Activated T-cell treated with anti-CD3 and anti-CD28 coated beads for 1 hour (primary cell): ENCODE measurements around the gene MYO9B.
"Not testable (repeated sequence)": the region's sequence is repeated elsewhere in the genome, so short reads cannot be mapped to it uniquely, and the experiment has no call there.

Source experiments
- DNase-seq: peaks from one replicate; pipeline ENCODE4 v3.0.0-alpha.2; 2020; ENCODE audit warnings: low read depth

MYO9B gene

DNA sequence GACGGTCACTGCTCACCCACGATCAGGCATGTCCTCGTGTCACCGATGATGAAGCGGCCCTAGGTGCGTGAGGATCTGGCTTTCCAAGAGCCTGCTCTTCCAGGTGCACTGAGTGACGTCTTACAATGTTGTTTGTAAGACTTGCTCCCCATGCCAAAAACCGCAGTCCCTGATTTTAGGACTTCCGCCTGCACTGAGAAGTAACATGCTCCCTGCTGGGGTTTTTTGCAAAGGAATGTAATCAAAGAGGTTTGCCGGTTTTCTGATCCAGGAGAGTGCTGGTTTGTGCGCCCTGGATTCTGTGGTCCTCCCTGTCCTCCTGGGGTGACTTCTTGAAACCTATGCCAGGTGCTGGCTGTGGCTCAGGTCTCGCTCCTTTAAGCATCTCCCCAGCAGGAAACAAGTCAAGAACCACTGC, 38.8 kb downstream of the MYO9B start:
- DNase-seq = no peak

DNA sequence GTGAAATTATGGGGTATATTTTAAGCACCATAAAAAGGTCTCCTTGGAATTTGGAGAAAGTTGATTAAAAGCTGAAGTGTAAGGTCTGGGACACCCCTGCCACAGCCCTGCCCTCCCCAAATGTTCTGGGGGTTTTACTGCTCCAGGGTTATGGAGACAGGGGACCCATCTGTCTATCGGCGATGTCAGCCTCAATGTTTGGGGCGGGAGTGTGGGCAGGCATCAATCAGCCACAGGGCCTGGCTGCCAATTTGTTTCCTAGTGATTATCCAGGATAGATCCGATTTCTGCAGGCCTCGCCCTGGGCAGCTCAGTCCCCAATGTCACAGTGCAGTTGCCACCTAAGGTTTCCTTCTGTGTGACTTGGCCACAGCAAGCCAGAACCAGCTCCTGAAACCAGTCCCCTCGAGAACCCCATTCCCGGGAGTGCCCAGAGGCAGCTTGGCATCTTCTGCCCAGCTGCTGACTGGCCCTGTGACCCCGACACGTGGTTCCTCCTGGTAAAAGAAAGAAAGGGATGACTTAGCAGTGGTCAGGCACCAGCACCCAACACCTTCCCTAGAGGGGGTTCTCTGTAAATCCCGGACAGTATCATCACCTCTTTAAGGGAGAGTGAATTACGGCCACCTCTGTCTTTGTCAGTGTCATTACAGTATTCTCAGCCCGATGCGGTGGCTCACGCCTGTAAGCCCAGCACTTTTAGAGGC, 41.6 kb downstream of the MYO9B start:
- no peak for DNase-seq

DNA sequence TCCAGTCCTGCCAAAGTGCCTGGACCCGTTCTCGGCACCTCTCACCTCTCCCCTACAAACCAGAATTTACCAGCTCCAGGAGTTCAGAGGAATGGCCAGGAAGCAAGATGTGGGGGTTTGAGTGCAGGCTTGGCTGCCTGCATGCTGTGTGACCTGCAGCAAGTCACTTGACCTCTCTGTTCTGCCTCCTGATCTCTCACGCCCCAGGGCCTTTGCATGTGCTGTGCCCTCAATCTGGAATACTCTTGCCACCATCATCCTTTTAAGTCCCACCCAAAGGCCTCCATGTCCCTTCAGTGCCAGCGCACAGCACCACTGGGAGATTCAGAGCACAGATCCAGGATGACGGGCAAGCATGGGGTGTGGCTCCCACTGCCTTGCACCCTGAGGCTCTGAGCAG, 43.4 kb downstream of the MYO9B start:
- DNase-seq = no peak

DNA sequence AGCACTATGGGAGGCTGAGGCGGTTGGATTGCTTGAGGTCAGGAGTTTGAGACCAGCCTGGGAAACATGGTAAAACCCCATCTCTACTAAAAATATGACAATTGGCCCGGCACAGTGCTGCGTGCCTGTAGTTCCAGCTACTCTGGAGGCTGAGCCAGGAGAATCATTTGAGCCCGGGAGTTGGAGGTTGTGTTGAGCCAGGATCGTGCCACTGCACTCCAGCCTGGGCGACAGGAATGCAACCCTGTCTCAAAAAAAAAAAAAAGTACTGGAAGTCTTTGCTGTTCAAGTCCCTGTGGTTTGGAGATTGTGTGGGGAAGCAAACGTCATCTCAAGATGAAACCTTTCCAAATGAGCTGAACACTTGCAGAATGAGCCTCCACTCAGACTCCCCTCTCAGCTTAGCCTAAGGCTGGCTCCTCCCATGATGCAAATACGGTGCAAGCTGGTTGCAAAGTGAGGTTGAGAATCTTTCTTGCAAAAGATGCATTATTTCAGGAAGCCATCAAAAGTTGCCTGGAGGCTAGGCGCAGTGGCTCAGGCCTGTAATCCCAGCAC, 46.2 kb downstream of the MYO9B start:
- no peak for DNase-seq

DNA sequence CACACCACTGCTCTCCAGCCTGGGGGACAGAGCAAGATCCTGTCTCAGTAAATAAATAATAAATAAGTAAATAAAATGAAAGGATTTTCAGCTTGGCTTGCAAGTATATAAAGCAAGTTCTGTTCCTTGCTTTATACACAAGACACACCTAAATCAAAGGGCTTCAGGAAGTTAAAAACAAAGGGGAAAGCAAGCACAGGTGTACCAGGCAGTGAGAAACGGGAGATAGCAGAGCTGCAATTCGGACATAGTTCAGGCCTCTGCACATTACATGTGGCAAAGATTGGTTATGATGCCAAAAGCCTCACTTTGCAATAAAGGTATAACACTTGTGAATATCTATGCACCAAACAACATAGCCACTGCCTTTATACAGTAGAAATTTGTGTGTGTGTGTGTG, 47.5 kb downstream of the MYO9B start:
- no peak for DNase-seq

DNA sequence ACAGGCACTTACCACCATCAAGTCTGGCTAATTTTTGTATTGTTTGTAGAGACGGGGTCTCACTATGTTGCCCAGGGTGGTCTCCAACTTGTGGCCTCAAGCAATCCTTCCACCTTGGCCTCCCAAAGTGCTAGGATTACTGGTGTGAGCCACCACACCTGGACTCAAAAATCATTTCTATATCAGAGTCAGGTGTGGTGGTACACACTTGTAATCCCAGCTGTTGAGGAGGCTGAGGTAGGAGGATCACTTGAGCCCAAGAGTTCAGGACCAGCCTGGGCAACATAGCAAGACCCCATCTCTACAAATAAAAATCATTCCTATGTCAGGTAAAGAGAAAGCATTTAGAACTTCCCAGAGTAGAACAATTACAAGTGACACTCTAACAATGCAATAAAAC, 48.4 kb downstream of the MYO9B start:
- DNase-seq = no peak

DNA sequence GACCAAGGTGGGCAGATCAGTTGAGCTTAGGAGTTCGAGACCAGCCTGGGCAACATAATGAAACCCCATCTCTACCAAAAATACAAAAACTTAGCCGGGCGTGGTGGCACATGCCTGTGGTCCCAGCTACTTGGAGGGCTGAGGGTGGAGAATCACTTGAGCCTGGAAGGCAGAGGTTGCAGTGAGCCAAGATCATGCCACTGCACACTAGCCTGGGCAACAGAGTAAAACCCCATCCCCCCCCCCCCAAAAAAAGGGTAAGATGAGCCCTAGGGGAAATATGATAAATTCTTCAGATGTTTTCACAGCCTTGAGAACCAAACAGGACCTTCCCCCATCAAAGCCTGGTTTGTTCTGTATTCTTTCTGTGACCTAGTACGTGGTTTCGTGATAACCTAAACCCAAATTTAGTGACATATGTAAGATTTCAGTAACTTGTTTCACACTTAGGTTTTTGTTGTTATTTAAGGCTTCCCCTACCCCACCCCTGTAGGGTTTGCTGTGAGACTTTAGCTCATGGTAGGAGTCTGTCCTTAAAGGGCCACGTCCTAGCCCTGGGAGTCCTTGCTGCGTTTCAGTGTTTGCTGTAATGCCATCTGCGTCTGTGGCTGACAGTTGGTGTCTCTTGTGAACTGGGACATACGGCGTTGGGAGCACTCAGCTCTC, 49.6 kb downstream of the MYO9B start:
- no peak for DNase-seq

DNA sequence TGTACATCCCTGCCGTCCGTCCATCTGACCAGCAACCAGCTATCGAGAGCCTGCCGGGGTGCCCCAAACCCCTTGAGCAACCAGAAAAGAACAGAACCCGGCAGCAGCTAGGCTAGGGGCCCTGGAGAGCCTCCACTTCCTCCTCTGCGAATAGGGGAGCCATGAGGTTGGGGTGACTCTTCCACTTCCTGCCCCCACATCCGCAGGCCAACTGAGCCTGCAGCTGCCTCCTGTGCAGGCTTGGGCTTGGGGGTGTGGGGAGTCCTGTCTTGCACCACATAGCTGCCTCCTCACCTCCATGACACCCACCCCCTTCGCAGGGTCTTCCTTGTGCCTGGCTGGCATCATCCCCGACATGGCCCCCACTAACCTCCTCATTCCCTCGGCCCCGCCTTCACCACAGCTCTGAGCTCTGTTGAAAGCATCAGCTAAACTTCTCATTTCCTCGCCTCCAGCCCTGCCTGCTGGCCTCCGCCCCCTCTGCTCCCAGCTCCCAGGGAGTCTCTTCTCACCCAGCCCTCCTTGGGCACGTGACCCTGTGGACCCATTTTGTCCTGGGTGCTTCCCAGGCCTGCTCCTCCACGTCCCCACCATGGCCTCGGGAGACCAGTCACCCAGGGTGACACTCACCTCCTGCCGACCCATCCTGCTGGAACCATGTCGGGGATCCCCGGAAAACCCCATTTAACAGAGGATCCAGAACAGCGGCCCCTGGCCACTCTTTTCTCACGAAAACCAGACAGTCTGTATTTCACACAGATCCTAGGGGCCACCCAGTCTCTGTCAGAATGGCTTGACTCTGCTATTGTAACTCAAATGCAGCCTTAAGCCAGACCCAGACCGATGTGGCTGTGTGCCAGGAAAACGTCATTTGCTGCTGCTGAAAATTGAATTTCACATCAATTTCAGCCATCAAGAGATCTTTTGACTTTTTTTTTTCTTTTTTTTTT, 50.4 kb downstream of the MYO9B start:
- peak; percentile 59 for DNase-seq

DNA sequence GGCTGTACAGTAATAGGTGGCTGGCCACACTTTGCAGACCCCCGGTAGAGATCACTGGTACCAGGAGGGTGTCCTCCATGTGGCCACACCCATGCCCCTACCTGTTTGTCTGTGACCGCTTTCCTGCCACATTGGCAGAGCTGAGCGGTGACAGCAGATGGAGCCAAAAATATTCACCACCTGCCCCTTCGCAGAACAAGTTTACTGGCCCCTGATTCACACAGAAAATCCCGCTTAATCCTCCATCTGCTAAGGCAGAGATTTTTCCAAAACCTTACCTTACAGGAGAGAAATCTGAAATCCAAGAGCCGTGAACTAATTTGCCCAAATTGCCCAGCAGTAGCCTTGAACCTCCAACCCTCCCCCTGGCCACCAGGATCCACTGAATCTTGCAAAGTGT, 52.1 kb downstream of the MYO9B start:
- DNase-seq = no peak

DNA sequence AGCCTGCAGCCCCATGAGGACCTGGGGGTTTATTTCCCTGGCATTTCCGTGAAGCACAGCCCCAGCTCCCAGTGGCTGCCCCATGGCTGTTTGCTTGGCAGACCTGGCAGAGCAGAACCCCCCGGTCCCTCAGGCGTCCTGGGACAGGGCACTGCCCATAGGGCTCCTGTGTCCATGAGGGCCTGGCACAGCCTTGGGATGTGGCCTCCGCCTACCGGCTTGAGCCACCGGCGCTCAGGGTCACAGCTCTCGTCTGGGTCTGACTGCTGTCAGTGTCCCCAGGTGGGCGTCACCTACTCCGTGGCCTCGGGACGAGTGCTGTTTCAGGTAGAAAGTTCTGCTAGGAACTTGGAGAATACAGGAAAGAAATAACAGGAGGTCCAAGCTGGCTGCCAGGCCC, 52.8 kb downstream of the MYO9B start:
- no peak for DNase-seq

DNA sequence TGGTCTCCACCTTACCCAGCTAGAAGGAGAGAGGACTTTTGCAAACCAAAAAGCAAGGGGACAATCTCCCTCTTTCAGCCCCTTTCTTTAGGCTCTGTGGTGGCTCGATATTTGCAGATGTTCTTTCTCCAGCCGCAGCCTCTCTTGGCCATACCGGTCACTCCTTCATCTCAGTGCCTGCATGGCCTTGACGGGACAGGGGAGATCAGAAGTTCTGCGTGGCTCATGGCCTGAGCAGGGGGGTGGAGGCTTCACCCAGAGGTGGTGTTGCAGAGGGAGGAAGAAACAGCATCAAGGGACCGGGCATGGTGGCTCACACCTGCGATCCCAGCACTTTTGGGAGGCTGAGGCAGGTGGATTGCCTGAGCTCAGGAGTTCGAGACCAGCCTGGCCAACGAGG, 53.2 kb downstream of the MYO9B start:
- DNase-seq = no peak

DNA sequence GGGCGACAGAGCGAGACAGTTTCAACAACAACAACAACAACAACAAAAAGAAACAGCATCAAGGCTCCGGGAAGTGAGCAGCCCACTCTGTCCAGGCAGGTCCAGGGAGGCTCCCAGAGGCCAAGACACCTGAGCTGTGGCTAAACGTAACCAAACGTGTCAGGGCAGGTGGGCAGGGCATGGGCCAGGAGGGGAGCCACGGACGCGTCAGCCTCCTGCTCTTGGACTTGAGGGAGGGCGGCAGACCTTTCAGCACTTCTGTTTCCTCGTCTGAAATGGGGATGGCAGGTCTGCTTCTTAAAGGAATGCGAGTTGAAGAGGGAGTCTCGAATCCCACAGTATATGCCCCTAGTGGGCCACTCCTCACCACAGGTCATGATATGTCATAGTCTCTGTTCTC, 53.8 kb downstream of the MYO9B start:
- no peak for DNase-seq

DNA sequence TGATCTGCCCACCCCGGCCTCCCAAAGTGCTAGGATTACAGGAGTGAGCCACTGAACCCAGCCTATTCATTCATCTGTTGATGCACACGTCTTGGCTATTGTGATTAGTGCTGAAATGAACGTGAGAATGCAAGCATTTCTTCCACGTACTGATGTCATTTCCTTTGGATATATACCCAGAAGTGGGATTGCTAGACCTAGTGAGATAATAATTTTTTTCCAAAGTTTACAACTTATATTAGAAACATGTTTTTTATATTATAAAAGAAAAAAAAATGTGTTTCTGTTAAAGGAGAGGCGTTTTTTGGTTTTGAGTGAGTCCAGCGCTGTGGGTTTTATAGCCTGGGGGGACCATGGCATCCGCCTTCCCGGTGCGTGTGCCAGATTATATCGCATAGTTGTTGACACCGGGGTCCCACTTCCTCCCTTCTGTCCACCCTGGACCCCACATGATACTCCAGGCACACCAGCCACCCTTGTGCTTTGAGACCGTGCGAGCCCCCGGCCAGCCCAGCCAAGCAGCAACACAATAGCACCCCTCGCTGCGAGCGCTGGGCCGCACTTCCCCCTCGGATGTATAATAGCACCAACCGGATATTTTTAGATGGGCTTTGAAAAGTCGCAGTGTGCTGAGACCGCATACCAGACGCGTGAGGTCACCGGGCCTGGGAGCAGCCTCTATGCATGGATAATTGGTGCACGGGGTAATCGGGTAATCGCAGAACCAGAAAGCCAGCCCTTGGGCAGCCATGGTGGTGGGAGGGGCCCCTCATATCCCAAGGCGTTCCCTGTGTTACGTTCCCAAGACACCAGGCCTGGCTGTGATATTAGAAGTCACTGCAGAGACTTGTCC, 59.6 kb downstream of the MYO9B start:
- peak; percentile 6 for DNase-seq

DNA sequence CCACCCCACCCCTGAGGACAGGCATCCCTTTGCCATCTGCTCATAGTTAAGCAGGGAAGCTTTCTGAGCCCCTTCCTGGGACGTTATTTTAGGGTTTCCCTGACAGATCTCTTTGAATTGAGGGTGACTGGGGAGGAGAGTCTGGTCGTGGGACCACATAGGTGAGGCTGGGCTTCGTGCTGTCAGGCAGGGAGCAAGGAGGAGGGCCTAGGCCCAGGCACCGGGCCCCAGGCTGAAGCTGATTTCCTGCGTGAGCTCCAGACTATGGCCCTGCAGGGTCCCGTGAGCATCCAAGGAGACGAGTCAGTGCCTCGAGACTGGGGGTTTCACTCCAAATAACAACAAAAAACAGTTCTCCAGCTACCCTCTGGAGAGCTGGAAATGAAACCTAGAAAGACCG, 60.4 kb downstream of the MYO9B start:
- DNase-seq = no peak

DNA sequence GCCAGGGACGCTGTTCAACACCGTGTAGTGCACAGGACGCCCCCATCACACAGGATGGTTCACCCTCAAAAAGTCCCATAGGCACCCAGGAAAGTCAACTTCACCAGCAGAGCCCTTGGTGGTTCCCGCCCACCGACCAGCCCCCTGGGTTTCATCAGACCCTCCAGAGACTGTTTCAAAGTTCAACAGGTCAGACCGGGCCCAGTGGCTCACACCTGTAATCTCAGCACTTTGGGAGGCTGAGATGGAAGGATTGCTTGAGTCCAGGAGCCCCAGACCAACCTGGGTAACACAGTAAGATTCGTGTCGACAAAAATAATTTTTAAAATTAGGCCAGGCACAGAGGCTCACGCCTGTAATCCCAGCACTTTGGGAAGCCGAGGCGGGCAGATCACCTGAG, 61.0 kb downstream of the MYO9B start:
- no peak for DNase-seq

DNA sequence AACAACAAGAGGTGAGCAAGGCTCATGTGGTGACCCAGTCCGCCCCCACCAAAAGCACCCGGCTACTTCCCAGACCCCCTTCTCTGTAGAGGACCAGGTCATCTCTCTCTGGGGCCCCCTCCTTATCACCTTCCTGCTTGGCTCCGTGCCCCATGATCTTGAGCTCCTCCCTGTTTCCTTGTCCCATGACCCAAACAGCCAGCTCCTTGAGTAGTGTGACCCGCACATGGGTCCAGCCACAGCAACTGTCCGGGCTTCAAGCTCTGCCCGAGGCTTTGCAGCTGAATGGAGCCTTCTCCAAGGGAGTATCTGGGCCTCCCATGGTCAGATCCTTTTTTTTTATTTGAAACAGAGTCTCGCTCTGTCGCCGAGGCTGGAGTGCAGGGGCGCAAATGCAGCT, 61.8 kb downstream of the MYO9B start:
- no peak for DNase-seq

DNA sequence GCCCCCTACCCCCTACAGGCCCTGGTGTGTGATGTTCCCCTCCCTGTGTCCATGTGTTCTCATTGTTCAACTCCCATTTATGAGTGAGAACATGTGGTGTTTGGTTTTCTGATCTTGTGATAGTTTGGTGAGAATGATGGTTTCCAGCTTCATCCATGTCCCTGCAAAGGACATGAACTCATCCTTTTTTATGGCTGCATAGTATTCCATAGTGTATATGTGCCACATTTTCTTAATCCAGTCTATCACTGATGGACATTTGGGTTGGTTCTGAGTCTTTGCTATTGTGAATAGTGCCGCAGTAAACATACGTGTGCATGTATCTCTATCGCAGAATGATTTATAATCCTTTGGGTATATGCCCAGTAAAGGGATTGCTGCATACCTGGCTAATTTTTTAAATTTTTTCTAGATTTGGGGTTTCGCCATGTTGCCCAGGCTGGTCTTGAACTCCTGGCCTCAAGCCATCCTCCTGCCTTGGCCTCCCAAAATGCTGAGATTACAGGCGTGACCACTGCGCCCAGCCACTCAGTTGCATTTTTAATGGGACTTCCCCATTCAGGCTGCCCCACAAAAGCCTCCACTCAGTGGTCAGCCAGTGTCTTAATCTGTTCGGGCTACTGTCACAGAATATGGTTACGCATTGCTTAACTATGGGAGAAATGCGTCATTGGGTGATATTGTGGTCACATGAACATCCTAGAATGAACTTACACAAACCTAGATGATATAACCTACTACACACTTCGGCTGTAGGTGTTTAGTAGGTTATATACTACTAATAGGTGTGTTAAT, 62.7 kb downstream of the MYO9B start:
- not testable (repeated sequence) for DNase-seq

DNA sequence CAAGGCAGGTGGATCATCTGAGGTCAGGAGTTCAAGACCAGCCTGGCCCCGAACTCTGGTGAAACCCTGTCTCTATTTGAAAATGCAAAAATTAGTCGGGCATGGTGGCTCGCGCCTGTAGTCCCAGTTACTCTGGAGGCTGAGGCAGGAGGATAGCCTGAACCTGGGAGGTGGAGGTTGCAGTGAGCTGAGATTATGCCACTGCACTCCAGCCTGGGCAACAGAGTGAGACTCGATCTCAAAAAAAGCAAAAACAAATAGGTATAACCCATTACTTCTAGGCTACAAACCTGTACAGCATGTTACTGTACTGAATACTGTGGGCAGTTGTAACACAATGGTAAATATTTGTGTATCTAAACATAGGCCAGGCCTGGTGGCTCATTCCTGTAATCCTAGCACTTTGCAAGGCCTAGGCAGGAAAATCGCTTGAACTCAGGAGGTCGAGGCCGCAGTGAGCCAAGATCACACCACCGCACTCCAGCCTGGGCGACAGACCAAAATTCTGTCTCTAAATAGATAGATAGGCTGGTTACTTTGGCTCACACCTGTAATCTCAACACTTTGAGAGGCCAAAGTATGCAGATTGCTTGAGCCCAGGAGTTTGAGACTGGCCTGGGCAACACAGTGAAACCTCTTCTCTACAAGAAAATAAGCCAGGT, 63.5 kb downstream of the MYO9B start:
- no peak for DNase-seq

DNA sequence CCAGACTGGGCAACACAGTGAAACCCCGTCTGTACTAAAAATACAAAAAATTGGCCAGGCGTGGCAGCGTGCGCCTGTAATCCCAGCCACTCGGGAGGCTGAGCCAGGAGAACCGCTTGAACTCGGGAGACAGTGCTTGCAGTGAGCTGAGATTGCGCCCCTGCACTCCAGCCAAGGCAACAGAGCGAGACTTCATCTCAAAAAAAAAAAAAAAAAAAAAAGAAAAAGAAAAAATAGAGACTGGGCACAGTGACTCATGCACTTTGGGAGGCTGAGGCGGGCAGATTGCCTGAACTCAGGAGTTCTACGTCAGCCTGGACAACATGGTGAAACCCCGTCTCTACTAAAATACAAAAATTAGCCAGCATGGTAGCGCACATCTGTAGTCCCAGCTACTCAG, 69.2 kb downstream of the MYO9B start:
- DNase-seq = not testable (repeated sequence)
